AG09309 (cell line): Measurements from ENCODE around the gene WT1.
A peak's percentile ranks its signal among the peaks of the same experiment; 100 is the strongest.
"Not testable (repeated sequence)": the region's sequence is repeated elsewhere in the genome, so short reads cannot be mapped to it uniquely, and the experiment has no call there.

Source experiments
- DNase-seq: peaks from one replicate; pipeline ENCODE4 v3.0.0-alpha.2; 2010; ENCODE audit warnings: low read depth
- H3K4me3 ChIP-seq: 2 replicates; pipeline ENCODE4 v1.5.1; 2011; ENCODE audit warnings: mild to moderate bottlenecking, low read depth, low read length, moderate library complexity; ENCODE audit not compliant: control insufficient read depth
- TF ChIP-seq, protein P1 (sequence below): IDR thresholded peaks from 2 replicates; pipeline ENCODE4 v1.5.1; 2011; ENCODE audit warnings: mild to moderate bottlenecking, low read depth, low read length, inconsistent platforms; ENCODE audit not compliant: insufficient read depth, control insufficient read depth; ENCODE audit errors: missing control alignments

Gene WT1

DNA sequence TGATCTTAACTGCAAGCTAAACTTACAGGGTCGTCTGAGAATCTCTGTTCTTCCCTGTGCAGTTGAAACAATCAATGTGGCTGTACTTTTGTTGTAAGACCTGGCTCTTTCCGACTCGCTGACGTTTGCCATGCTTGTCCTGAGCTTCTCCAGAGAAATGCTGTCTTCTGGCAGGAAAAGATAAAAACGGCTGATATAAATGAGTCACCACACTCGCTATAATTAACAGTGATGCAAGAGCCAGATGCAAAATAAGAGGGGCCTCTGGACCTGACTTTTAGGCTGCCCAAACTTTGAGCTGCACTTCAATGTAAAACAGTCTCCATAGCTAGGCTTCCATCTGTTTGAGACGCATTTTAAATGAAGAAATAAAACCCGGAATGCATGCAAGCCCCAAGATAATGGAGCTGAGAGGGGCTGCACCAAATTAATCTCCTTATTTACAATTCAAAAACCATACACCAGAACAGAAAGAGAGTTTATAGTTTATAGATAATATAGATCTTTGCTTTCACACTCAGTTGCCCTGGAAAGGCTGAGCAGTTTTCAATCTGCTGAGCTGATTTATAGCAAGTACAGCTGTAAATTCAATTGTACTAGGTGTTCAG lies 48.5 kb downstream of the WT1 start:
- no peak for DNase-seq
- H3K4me3 ChIP-seq: no peak overlapping the region
- TF ChIP-seq, protein P1, sequence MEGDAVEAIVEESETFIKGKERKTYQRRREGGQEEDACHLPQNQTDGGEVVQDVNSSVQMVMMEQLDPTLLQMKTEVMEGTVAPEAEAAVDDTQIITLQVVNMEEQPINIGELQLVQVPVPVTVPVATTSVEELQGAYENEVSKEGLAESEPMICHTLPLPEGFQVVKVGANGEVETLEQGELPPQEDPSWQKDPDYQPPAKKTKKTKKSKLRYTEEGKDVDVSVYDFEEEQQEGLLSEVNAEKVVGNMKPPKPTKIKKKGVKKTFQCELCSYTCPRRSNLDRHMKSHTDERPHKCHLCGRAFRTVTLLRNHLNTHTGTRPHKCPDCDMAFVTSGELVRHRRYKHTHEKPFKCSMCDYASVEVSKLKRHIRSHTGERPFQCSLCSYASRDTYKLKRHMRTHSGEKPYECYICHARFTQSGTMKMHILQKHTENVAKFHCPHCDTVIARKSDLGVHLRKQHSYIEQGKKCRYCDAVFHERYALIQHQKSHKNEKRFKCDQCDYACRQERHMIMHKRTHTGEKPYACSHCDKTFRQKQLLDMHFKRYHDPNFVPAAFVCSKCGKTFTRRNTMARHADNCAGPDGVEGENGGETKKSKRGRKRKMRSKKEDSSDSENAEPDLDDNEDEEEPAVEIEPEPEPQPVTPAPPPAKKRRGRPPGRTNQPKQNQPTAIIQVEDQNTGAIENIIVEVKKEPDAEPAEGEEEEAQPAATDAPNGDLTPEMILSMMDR: no peak

DNA sequence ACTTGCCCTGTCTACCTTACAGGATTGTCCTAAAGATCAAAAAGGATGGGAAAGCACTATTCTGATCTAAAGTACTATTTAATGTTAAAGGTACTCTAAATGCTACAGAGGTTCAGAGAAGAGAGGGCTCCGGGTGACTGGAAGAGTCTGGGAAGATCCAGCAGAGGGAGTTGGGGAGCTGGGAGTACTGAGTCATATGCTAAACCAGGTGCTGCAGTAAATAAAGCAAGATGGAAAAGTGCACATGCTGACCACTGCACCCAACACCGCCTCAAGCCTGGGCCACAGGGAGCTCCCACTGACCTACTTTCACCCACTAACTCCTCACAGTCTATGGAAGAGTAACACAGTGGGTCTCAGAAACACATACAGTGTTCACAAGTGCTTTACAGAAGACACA lies 49.3 kb downstream of the WT1 start:
- H3K4me3 ChIP-seq: no peak overlapping the region
- TF ChIP-seq, protein P1: peak; percentile 40
- no peak for DNase-seq

DNA sequence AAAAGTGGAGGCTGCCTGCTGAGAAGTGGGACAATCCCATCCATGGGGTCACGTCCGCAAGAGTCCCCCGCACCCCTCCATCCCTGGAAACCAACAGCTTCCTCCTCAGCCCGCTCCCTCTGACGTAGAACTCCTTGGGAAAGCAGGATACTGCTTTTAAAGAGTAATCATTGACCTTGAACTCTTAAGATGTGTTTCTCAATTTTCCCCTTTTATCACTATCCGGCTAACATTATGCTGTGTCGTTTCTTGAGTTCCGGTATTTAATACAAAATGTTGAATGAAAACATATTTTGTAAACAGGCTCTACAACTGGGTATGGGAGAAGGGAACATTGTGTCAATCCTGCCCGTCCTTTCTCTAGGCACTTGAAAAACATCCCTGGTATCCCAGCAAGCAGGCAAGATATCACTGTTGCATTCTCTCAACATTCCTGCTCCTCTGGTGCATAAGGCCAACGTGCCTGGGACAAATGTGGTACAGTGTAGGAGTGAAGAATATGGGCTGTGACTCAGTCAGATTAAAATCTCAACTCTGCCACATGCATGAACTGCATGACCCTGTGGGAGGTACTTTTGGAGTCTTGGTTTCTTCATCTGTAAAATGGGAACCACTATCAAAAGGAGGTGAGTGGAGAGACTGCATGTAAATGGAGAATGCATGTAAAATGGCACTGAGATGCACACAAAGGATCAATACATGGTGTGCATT lies 52.8 kb downstream of the WT1 start:
- DNase-seq: no peak
- no peak overlapping the region for H3K4me3 ChIP-seq
- TF ChIP-seq, protein P1: no peak

- no peak for DNase-seq
- H3K4me3 ChIP-seq: no peak overlapping the region
- TF ChIP-seq, protein P1: no peak
These were observed 54.2 kb downstream of the WT1 start for GRCh38 chr11:32381179-32381578.

DNA sequence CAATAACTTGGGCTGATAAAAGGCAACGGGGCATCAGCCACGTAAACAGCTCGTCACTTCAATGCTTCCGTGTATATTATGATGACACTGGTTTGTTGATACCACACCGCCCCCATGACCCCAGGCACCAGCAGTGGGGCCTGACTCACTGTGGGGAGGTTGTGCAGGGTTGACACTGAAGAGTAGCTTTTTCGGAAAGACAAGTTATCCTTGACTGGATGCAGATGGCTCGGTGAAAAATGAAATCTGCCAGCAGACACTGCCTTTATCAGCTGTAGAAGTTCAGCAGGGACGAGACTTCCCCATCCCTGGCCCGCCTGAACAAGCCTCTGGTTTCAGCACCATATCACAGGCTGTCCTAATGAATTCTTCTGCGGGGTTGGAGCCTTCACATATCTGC lies 55.6 kb downstream of the WT1 start:
- no peak for DNase-seq
- H3K4me3 ChIP-seq: no peak overlapping the region
- TF ChIP-seq, protein P1: no peak

DNA sequence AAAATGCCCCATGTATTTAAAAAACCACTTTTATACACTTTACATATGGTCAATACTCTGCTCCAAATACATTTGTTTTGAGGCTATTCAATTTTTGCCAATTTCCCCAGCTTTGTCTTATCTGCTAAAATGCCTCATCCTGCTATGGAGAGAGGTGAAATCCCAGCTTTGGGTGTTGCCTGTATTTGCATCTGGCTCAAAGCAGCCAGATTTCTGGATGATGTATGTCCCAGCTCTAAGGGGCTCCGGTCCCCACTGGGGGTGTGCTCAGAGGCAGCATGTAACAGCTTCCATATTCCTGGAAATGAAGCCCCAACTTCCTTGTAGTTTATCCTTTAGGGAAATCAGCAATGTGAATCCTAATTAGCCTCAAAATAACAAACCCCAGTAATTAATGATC lies 59.5 kb downstream of the WT1 start:
- DNase-seq: no peak
- TF ChIP-seq, protein P1: no peak
- H3K4me3 ChIP-seq: no peak overlapping the region

DNA sequence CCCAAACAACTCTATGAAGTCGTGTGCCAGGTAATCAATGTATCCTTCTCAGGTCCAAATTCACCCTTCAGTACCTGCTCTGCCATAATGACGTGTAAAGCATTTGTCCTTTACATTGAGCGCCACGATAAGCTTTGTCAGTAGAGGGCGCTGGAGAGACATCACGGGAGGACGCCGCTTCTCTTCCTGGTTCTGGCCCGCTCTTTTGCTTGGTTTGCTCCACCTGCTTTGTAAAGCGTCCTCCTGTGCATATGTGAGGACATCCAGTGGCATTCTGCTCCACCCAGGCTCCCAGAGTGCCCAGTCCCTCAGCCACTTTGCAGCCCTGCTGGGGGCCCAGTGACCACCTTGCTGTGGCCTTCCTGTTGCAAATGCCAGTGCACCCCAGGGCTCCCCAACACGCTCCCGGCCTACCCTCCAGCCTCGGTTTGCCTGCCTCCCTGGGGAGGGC lies 61.1 kb downstream of the WT1 start:
- TF ChIP-seq, protein P1: peak; percentile 39
- H3K4me3 ChIP-seq: no peak overlapping the region
- no peak for DNase-seq

DNA sequence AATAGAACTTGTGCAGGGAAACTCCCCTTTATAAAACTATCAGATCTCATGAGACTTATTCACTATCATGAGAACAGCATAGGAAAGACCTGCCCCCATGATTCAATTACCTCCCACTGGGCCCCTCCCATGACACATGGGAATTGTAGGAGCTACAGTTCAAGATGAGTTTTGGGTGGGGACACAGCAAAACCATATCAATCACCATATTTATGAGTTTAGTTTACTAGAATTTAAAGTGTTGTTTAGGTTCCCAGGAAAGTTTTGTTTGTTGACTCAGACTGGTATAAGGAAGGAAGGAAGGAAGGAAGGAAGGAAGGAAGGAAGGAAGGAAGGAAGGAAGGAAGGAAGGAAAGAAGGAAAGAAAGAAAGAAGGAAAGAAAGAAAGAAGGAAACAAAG lies 65.4 kb downstream of the WT1 start:
- not testable (repeated sequence) for DNase-seq, H3K4me3 ChIP-seq
